WTC11 (cell line): ENCODE results near the gene SMG1.

ENCODE experiments used
- CREB1 ChIP-seq: sonication (generic); formaldehyde crosslinking; IDR thresholded peaks from 2 replicates; pipeline ENCODE4 v1.8.0; 2023; ENCODE audit warnings: mild to moderate bottlenecking, missing genetic modification reagents
- CTCF ChIP-seq: fragments of 200-600 bp; IDR thresholded peaks from 2 replicates; pipeline ENCODE4 v1.8.0; 2022; ENCODE audit warnings: antibody characterized with exemption
- GABPB1 ChIP-seq: sonication (generic); formaldehyde crosslinking; IDR thresholded peaks from 2 replicates; pipeline ENCODE4 v1.8.1; 2023; ENCODE audit warnings: mild to moderate bottlenecking, missing genetic modification reagents
- GRHL2 ChIP-seq: fragments of 250-450 bp; sonication (Bioruptor Pico); IDR thresholded peaks from 2 replicates; pipeline ENCODE4 v1.8.0; 2022; ENCODE audit warnings: mild to moderate bottlenecking, moderate library complexity; ENCODE audit not compliant: insufficient replicate concordance, severe bottlenecking
- MAX ChIP-seq: sonication (generic); formaldehyde crosslinking; IDR thresholded peaks from 2 replicates; pipeline ENCODE4 v1.8.0; 2022; ENCODE audit warnings: mild to moderate bottlenecking, missing genetic modification reagents
- TEAD4 ChIP-seq: sonication (generic); formaldehyde crosslinking; IDR thresholded peaks from 2 replicates; pipeline ENCODE4 v1.8.0; 2022; ENCODE audit warnings: mild to moderate bottlenecking, missing genetic modification reagents
- USF2 ChIP-seq: sonication (generic); formaldehyde crosslinking; IDR thresholded peaks from 2 replicates; pipeline ENCODE4 v1.8.1; 2023; ENCODE audit warnings: mild to moderate bottlenecking, missing genetic modification reagents, moderate library complexity
- ZNF416 ChIP-seq: fragments of 250-450 bp; sonication (Bioruptor Pico); IDR thresholded peaks from 2 replicates; pipeline ENCODE4 v1.9.0; 2021; ENCODE audit warnings: mild to moderate bottlenecking, inconsistent platforms
- ZNF671 ChIP-seq: fragments of 250-450 bp; sonication (Bioruptor Pico); IDR thresholded peaks from 2 replicates; pipeline ENCODE4 v1.8.0; 2021; ENCODE audit warnings: mild to moderate bottlenecking
- TF ChIP-seq, protein P1 (sequence below): sonication (generic); formaldehyde crosslinking; IDR thresholded peaks from 2 replicates; pipeline ENCODE4 v1.8.0; 2023; ENCODE audit warnings: mild to moderate bottlenecking, missing genetic modification reagents

- TF ChIP-seq CTCF (no peak), MAX (CRISPR knock-in tag) (no peak), CREB1 (CRISPR knock-in tag) (no peak), GABPB1 (CRISPR knock-in tag) (no peak), ZNF416 (CRISPR knock-in tag) (no peak), TEAD4 (CRISPR knock-in tag) (no peak), GRHL2 (CRISPR knock-in tag) (no peak), ZNF671 (CRISPR knock-in tag) (no peak), USF2 (CRISPR knock-in tag) (no peak)
- TF ChIP-seq, protein P1, sequence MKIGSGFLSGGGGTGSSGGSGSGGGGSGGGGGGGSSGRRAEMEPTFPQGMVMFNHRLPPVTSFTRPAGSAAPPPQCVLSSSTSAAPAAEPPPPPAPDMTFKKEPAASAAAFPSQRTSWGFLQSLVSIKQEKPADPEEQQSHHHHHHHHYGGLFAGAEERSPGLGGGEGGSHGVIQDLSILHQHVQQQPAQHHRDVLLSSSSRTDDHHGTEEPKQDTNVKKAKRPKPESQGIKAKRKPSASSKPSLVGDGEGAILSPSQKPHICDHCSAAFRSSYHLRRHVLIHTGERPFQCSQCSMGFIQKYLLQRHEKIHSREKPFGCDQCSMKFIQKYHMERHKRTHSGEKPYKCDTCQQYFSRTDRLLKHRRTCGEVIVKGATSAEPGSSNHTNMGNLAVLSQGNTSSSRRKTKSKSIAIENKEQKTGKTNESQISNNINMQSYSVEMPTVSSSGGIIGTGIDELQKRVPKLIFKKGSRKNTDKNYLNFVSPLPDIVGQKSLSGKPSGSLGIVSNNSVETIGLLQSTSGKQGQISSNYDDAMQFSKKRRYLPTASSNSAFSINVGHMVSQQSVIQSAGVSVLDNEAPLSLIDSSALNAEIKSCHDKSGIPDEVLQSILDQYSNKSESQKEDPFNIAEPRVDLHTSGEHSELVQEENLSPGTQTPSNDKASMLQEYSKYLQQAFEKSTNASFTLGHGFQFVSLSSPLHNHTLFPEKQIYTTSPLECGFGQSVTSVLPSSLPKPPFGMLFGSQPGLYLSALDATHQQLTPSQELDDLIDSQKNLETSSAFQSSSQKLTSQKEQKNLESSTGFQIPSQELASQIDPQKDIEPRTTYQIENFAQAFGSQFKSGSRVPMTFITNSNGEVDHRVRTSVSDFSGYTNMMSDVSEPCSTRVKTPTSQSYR (CRISPR knock-in tag): no peak
Observed at GRCh38 chr16:18969855-18970240, 43.6 kb upstream of the SMG1 start.
